ENCODE results near the gene LEMD1.

Gene LEMD1

GRCh38 chr1:205350124-205350523 is 71.7 kb downstream of the LEMD1 start:
- H3K4me1 ChIP-seq (ENCODE audit: control insufficient read depth in 5 of 5, insufficient read depth in 5 of 5, low read length in 5 of 5), result peaks cover 0 to 10% (median 0%) of the 10 kb centered on the region in 5 donors
- no peak overlapping the region for H3K9ac ChIP-seq (ENCODE audit: low read length in 5 of 5)
- H3K36me3 ChIP-seq (ENCODE audit: control insufficient read depth in 5 of 5, insufficient read depth in 5 of 5, low read length in 5 of 5), result no peaks in the 10 kb centered on the region
- no peak overlapping the region for H3K4me3 ChIP-seq (ENCODE audit: low read depth in 1 of 5, low read length in 5 of 5)
- H3K27ac ChIP-seq (ENCODE audit: low read depth, low read length), result no peak overlapping the region
- H3K9me3 ChIP-seq (ENCODE audit: control insufficient read depth in 5 of 5, low read length in 5 of 5), result no peaks in the 10 kb centered on the region
- peaks cover 4 to 34% (median 15%) of the 10 kb centered on the region in 5 donors for H3K27me3 ChIP-seq (ENCODE audit: control insufficient read depth in 5 of 5, insufficient read depth in 4 of 5, low read length in 5 of 5)

- H3K4me3 ChIP-seq (ENCODE audit: low read depth in 1 of 5, low read length in 5 of 5), result no peak overlapping the region
- no peak overlapping the region for H3K27ac ChIP-seq (ENCODE audit: low read depth, low read length)
- peaks cover 0 to 14% (median 6%) of the 10 kb centered on the region in 5 donors for H3K4me1 ChIP-seq (ENCODE audit: control insufficient read depth in 5 of 5, insufficient read depth in 5 of 5, low read length in 5 of 5)
These were observed 73.0 kb downstream of the LEMD1 start for GRCh38 chr1:205348554-205349487.

GRCh38 chr1:205346956-205347574 is 74.8 kb downstream of the LEMD1 start:
- Histone ChIP-seq H3K9ac (ENCODE audit: low read length in 5 of 5) (no peak overlapping the region), H3K27ac (ENCODE audit: low read depth, low read length) (no peak overlapping the region), H3K4me3 (ENCODE audit: low read depth in 1 of 5, low read length in 5 of 5) (no peak overlapping the region), H3K36me3 (ENCODE audit: control insufficient read depth in 5 of 5, insufficient read depth in 5 of 5, low read length in 5 of 5) (no peaks in the 10 kb centered on the region), H3K9me3 (ENCODE audit: control insufficient read depth in 5 of 5, low read length in 5 of 5) (no peaks in the 10 kb centered on the region), H3K27me3 (ENCODE audit: control insufficient read depth in 5 of 5, insufficient read depth in 4 of 5, low read length in 5 of 5) (peaks cover 25 to 58% (median 34%) of the 10 kb centered on the region in 5 donors), H3K4me1 (ENCODE audit: control insufficient read depth in 5 of 5, insufficient read depth in 5 of 5, low read length in 5 of 5) (peaks cover 0 to 22% (median 14%) of the 10 kb centered on the region in 5 donors)

More at GRCh38 chr1:205348554-205349487, 73.0 kb downstream of the LEMD1 start:
- no peaks in the 10 kb centered on the region for H3K9me3 ChIP-seq (ENCODE audit: control insufficient read depth in 5 of 5, low read length in 5 of 5)
- H3K27me3 ChIP-seq (ENCODE audit: control insufficient read depth in 5 of 5, insufficient read depth in 4 of 5, low read length in 5 of 5), result peaks cover 15 to 44% (median 26%) of the 10 kb centered on the region in 5 donors
- no peaks in the 10 kb centered on the region for H3K36me3 ChIP-seq (ENCODE audit: control insufficient read depth in 5 of 5, insufficient read depth in 5 of 5, low read length in 5 of 5)
- H3K9ac ChIP-seq (ENCODE audit: low read length in 5 of 5), result no peak overlapping the region

GRCh38 chr1:205345761-205346160 is 76.1 kb downstream of the LEMD1 start:
- Histone ChIP-seq H3K27me3 (ENCODE audit: control insufficient read depth in 5 of 5, insufficient read depth in 4 of 5, low read length in 5 of 5) (peaks cover 25 to 60% (median 34%) of the 10 kb centered on the region in 5 donors), H3K4me3 (ENCODE audit: low read depth in 1 of 5, low read length in 5 of 5) (no peak overlapping the region), H3K4me1 (ENCODE audit: control insufficient read depth in 5 of 5, insufficient read depth in 5 of 5, low read length in 5 of 5) (peaks cover 0 to 22% (median 14%) of the 10 kb centered on the region in 5 donors), H3K9me3 (ENCODE audit: control insufficient read depth in 5 of 5, low read length in 5 of 5) (no peaks in the 10 kb centered on the region), H3K9ac (ENCODE audit: low read length in 5 of 5) (no peak overlapping the region), H3K36me3 (ENCODE audit: control insufficient read depth in 5 of 5, insufficient read depth in 5 of 5, low read length in 5 of 5) (no peaks in the 10 kb centered on the region), H3K27ac (ENCODE audit: low read depth, low read length) (no peak overlapping the region)

GRCh38 chr1:205344066-205344928 is 77.6 kb downstream of the LEMD1 start:
- H3K4me3 ChIP-seq (ENCODE audit: low read depth in 1 of 5, low read length in 5 of 5), result peak overlapping the region in 2 of 5 donors; percentile 5 to 44
- no peak overlapping the region for H3K27ac ChIP-seq (ENCODE audit: low read depth, low read length)
- no peaks in the 10 kb centered on the region for H3K9me3 ChIP-seq (ENCODE audit: control insufficient read depth in 5 of 5, low read length in 5 of 5)
- no peak overlapping the region for H3K9ac ChIP-seq (ENCODE audit: low read length in 5 of 5)
- H3K4me1 ChIP-seq (ENCODE audit: control insufficient read depth in 5 of 5, insufficient read depth in 5 of 5, low read length in 5 of 5), result peaks cover 0 to 17% (median 14%) of the 10 kb centered on the region in 5 donors
- H3K36me3 ChIP-seq (ENCODE audit: control insufficient read depth in 5 of 5, insufficient read depth in 5 of 5, low read length in 5 of 5), result no peaks in the 10 kb centered on the region
- peaks cover 25 to 55% (median 32%) of the 10 kb centered on the region in 5 donors for H3K27me3 ChIP-seq (ENCODE audit: control insufficient read depth in 5 of 5, insufficient read depth in 4 of 5, low read length in 5 of 5)

- peaks cover 0 to 14% (median 14%) of the 10 kb centered on the region in 5 donors for H3K4me1 ChIP-seq (ENCODE audit: control insufficient read depth in 5 of 5, insufficient read depth in 5 of 5, low read length in 5 of 5)
- no peak overlapping the region for H3K9ac ChIP-seq (ENCODE audit: low read length in 5 of 5)
- H3K27me3 ChIP-seq (ENCODE audit: control insufficient read depth in 5 of 5, insufficient read depth in 4 of 5, low read length in 5 of 5), result peaks cover 30 to 53% (median 35%) of the 10 kb centered on the region in 5 donors
- H3K27ac ChIP-seq (ENCODE audit: low read depth, low read length), result no peak overlapping the region
- H3K36me3 ChIP-seq (ENCODE audit: control insufficient read depth in 5 of 5, insufficient read depth in 5 of 5, low read length in 5 of 5), result no peaks in the 10 kb centered on the region
- no peaks in the 10 kb centered on the region for H3K9me3 ChIP-seq (ENCODE audit: control insufficient read depth in 5 of 5, low read length in 5 of 5)
- H3K4me3 ChIP-seq (ENCODE audit: low read depth in 1 of 5, low read length in 5 of 5), result peak overlapping the region in 2 of 5 donors; percentile 23 to 44
These were observed 78.3 kb downstream of the LEMD1 start for GRCh38 chr1:205343431-205344065.

GRCh38 chr1:205342986-205343385 is 78.9 kb downstream of the LEMD1 start:
- Histone ChIP-seq H3K9me3 (ENCODE audit: control insufficient read depth in 5 of 5, low read length in 5 of 5) (no peaks in the 10 kb centered on the region), H3K9ac (ENCODE audit: low read length in 5 of 5) (no peak overlapping the region), H3K27me3 (ENCODE audit: control insufficient read depth in 5 of 5, insufficient read depth in 4 of 5, low read length in 5 of 5) (peaks cover 30 to 55% (median 35%) of the 10 kb centered on the region in 5 donors), H3K4me3 (ENCODE audit: low read depth in 1 of 5, low read length in 5 of 5) (peak overlapping the region in 1 of 5 donors; percentile 44), H3K4me1 (ENCODE audit: control insufficient read depth in 5 of 5, insufficient read depth in 5 of 5, low read length in 5 of 5) (peaks cover 0 to 14% (median 14%) of the 10 kb centered on the region in 5 donors), H3K27ac (ENCODE audit: low read depth, low read length) (no peak overlapping the region), H3K36me3 (ENCODE audit: control insufficient read depth in 5 of 5, insufficient read depth in 5 of 5, low read length in 5 of 5) (no peaks in the 10 kb centered on the region)

GRCh38 chr1:205340676-205341075 is 81.2 kb downstream of the LEMD1 start:
- peaks cover 19 to 40% (median 30%) of the 10 kb centered on the region in 5 donors for H3K27me3 ChIP-seq (ENCODE audit: control insufficient read depth in 5 of 5, insufficient read depth in 4 of 5, low read length in 5 of 5)
- no peak overlapping the region for H3K9ac ChIP-seq (ENCODE audit: low read length in 5 of 5)
- no peaks in the 10 kb centered on the region for H3K9me3 ChIP-seq (ENCODE audit: control insufficient read depth in 5 of 5, low read length in 5 of 5)
- H3K27ac ChIP-seq (ENCODE audit: low read depth, low read length), result no peak overlapping the region
- H3K4me3 ChIP-seq (ENCODE audit: low read depth in 1 of 5, low read length in 5 of 5), result no peak overlapping the region
- H3K36me3 ChIP-seq (ENCODE audit: control insufficient read depth in 5 of 5, insufficient read depth in 5 of 5, low read length in 5 of 5), result no peaks in the 10 kb centered on the region
- H3K4me1 ChIP-seq (ENCODE audit: control insufficient read depth in 5 of 5, insufficient read depth in 5 of 5, low read length in 5 of 5), result peaks cover 0 to 14% (median 14%) of the 10 kb centered on the region in 5 donors

GRCh38 chr1:205339717-205340116 is 82.1 kb downstream of the LEMD1 start:
- no peak overlapping the region for H3K4me3 ChIP-seq (ENCODE audit: low read depth in 1 of 5, low read length in 5 of 5)
- H3K4me1 ChIP-seq (ENCODE audit: control insufficient read depth in 5 of 5, insufficient read depth in 5 of 5, low read length in 5 of 5), result peaks cover 0 to 14% (median 14%) of the 10 kb centered on the region in 5 donors

More at GRCh38 chr1:205339717-205340116, 82.1 kb downstream of the LEMD1 start:
- H3K9ac ChIP-seq (ENCODE audit: low read length in 5 of 5), result no peak overlapping the region
- no peaks in the 10 kb centered on the region for H3K36me3 ChIP-seq (ENCODE audit: control insufficient read depth in 5 of 5, insufficient read depth in 5 of 5, low read length in 5 of 5)
- H3K27ac ChIP-seq (ENCODE audit: low read depth, low read length), result no peak overlapping the region
- H3K9me3 ChIP-seq (ENCODE audit: control insufficient read depth in 5 of 5, low read length in 5 of 5), result no peaks in the 10 kb centered on the region
- peaks cover 15 to 30% (median 26%) of the 10 kb centered on the region in 5 donors for H3K27me3 ChIP-seq (ENCODE audit: control insufficient read depth in 5 of 5, insufficient read depth in 4 of 5, low read length in 5 of 5)

Data from subcutaneous abdominal adipose tissue (tissue), 5 donors.